ENCODE data around the gene GLP2R. TPM values are rescaled to one million over a fixed set of nuclear protein-coding genes. Genes with fewer than 3 reads are reported as not detected.

Gene GLP2R
- total RNA-seq, 2 donors from 2014 or later, result not detected

GRCh38 chr17:9916108-9916507, 90.4 kb downstream of the GLP2R start:
- Mint-ChIP-seq H3K27me3 (ENCODE audit: insufficient read depth) (no peaks in the 10 kb centered on the region), H3K27ac (no peak overlapping the region), H3K36me3 (ENCODE audit: low read depth) (no peaks in the 10 kb centered on the region), H3K4me3 (no peak overlapping the region), H3K9me3 (no peaks in the 10 kb centered on the region), H3K4me1 (no peaks in the 10 kb centered on the region)
- no peaks in the 10 kb centered on the region for H3K4me1 ChIP-seq (ENCODE audit: control insufficient read depth, insufficient read depth, low read length)
- DNase-seq, result no peak
- H3K9me3 ChIP-seq (ENCODE audit: control insufficient read depth, low read length), result no peaks in the 10 kb centered on the region
- no peaks in the 10 kb centered on the region for H3K36me3 ChIP-seq (ENCODE audit: control insufficient read depth, insufficient read depth, low read length)
- H3K9ac ChIP-seq (ENCODE audit: extremely low read depth, low read length, poor library complexity, severe bottlenecking), result no peak overlapping the region
- no peak overlapping the region for H3K4me3 ChIP-seq (ENCODE audit: low read length)
- WGBS, 2 experiments (ENCODE audit: insufficient coverage in 1 of 2, insufficient read length in 1 of 2), result 91 to 100% methylated on average over 5 to 8 of the region's 8 CpGs
- H3K27ac ChIP-seq (ENCODE audit: low read depth, low read length), result no peak overlapping the region
- H3K27me3 ChIP-seq (ENCODE audit: control insufficient read depth, insufficient read depth, low read length, poor library complexity, severe bottlenecking), result no peaks in the 10 kb centered on the region
- no peak for TF ChIP-seq CTCF (conservative IDR thresholded peaks at IDR 0.05)

GRCh38 chr17:9917131-9917530, 91.4 kb downstream of the GLP2R start:
- no peaks in the 10 kb centered on the region for H3K4me1 ChIP-seq (ENCODE audit: control insufficient read depth, insufficient read depth, low read length)
- no peaks in the 10 kb centered on the region for H3K27me3 Mint-ChIP-seq (ENCODE audit: insufficient read depth)

GRCh38 chr17:9917801-9918200, 92.1 kb downstream of the GLP2R start:
- 95% methylated on average over 16 to 19 of the region's 19 CpGs for WGBS, 2 experiments (ENCODE audit: insufficient coverage in 1 of 2, insufficient read length in 1 of 2)
- H3K4me3 Mint-ChIP-seq, result no peak overlapping the region
- Histone ChIP-seq H3K27me3 (ENCODE audit: control insufficient read depth, insufficient read depth, low read length, poor library complexity, severe bottlenecking) (no peaks in the 10 kb centered on the region), H3K9me3 (ENCODE audit: control insufficient read depth, low read length) (no peaks in the 10 kb centered on the region), H3K9ac (ENCODE audit: extremely low read depth, low read length, poor library complexity, severe bottlenecking) (no peak overlapping the region), H3K27ac (ENCODE audit: low read depth, low read length) (no peak overlapping the region), H3K36me3 (ENCODE audit: control insufficient read depth, insufficient read depth, low read length) (no peaks in the 10 kb centered on the region), H3K4me1 (ENCODE audit: control insufficient read depth, insufficient read depth, low read length) (no peaks in the 10 kb centered on the region), H3K4me3 (ENCODE audit: low read length) (no peak overlapping the region)
- H3K36me3 Mint-ChIP-seq (ENCODE audit: low read depth), result peaks cover 3% of the 10 kb centered on the region
- no peak overlapping the region for H3K27ac Mint-ChIP-seq
- no peaks in the 10 kb centered on the region for H3K27me3 Mint-ChIP-seq (ENCODE audit: insufficient read depth)
- no peak for DNase-seq
- H3K4me1 Mint-ChIP-seq, result no peaks in the 10 kb centered on the region
- no peaks in the 10 kb centered on the region for H3K9me3 Mint-ChIP-seq
- no peak for TF ChIP-seq CTCF (conservative IDR thresholded peaks at IDR 0.05)

More at GRCh38 chr17:9917131-9917530, 91.4 kb downstream of the GLP2R start:
- Mint-ChIP-seq H3K36me3 (ENCODE audit: low read depth) (peaks cover 3% of the 10 kb centered on the region), H3K4me1 (no peaks in the 10 kb centered on the region), H3K4me3 (no peak overlapping the region), H3K9me3 (no peaks in the 10 kb centered on the region), H3K27ac (no peak overlapping the region)
- WGBS, 2 experiments (ENCODE audit: insufficient coverage in 1 of 2, insufficient read length in 1 of 2), result 88 to 92% methylated on average over 7 to 13 of the region's 13 CpGs
- no peak overlapping the region for H3K4me3 ChIP-seq (ENCODE audit: low read length)
- H3K27ac ChIP-seq (ENCODE audit: low read depth, low read length), result no peak overlapping the region
- H3K9me3 ChIP-seq (ENCODE audit: control insufficient read depth, low read length), result no peaks in the 10 kb centered on the region
- H3K27me3 ChIP-seq (ENCODE audit: control insufficient read depth, insufficient read depth, low read length, poor library complexity, severe bottlenecking), result no peaks in the 10 kb centered on the region
- no peak for TF ChIP-seq CTCF (conservative IDR thresholded peaks at IDR 0.05)
- no peak overlapping the region for H3K9ac ChIP-seq (ENCODE audit: extremely low read depth, low read length, poor library complexity, severe bottlenecking)
- H3K36me3 ChIP-seq (ENCODE audit: control insufficient read depth, insufficient read depth, low read length), result no peaks in the 10 kb centered on the region
- no peak for DNase-seq
